Keratinocyte (primary cell): ENCODE data around the gene MUC21.

Experiments
- EZH2 ChIP-seq: IDR thresholded peaks from one replicate; pipeline ENCODE4 v1.6.1; 2012; ENCODE audit warnings: inconsistent platforms, mild to moderate bottlenecking, low read length, moderate library complexity
- TF ChIP-seq, protein P1 (sequence below), 3 experiments: IDR thresholded peaks in 1 of 3; conservative IDR thresholded peaks in 1 of 3; optimal IDR thresholded peaks in 1 of 3; 2 replicates in 2 of 3; 3 replicates in 1 of 3; pipeline versions ENCODE3 to v1.5.1; 2011; ENCODE audit warnings: low read length in 3 of 3, mild to moderate bottlenecking in 3 of 3, moderate library complexity in 2 of 3, control low read depth in 1 of 3, inconsistent platforms in 1 of 3; ENCODE audit not compliant: insufficient read depth in 2 of 3; ENCODE audit errors: extremely low read depth in 1 of 3

DNA sequence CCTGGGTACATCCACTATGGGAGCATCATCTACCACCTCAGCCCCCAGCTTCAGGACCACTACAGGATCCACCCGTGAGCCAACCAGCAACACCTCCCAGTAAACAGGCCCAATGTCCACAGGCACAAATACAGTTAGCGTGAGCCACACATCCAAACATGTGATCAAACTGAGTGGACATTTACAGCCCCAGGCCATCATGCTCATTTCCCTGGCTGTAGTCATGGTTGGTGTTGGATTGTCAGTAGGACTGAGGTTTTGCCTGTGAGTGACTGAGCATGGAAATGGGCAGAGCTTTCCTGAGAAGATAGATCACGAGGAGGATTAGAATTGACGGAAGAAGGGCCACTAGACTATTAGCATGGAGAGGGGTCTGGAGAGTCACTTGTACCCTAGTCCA lies 10.7 kb upstream of the MUC21 start:
- TF ChIP-seq, protein P1, sequence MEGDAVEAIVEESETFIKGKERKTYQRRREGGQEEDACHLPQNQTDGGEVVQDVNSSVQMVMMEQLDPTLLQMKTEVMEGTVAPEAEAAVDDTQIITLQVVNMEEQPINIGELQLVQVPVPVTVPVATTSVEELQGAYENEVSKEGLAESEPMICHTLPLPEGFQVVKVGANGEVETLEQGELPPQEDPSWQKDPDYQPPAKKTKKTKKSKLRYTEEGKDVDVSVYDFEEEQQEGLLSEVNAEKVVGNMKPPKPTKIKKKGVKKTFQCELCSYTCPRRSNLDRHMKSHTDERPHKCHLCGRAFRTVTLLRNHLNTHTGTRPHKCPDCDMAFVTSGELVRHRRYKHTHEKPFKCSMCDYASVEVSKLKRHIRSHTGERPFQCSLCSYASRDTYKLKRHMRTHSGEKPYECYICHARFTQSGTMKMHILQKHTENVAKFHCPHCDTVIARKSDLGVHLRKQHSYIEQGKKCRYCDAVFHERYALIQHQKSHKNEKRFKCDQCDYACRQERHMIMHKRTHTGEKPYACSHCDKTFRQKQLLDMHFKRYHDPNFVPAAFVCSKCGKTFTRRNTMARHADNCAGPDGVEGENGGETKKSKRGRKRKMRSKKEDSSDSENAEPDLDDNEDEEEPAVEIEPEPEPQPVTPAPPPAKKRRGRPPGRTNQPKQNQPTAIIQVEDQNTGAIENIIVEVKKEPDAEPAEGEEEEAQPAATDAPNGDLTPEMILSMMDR (optimal IDR thresholded peaks at IDR 0.05 in 1 of 3, IDR thresholded peaks at IDR 0.05 in 1 of 3, conservative IDR thresholded peaks at IDR 0.05 in 1 of 3; ENCODE audit: extremely low read depth in 1 of 3, insufficient read depth in 2 of 3, low read length in 3 of 3): no peak
- TF ChIP-seq EZH2: no peak
